RWPE2 (cell line): ENCODE data around the gene DNAH7.

ENCODE experiments used
- ATAC-seq: fragments of 200-7000 bp; cut with Tn5 transposase; 3 replicates; pipeline ENCODE4 v1.9.1; 2021; ENCODE audit warnings: low read depth
- DNase-seq: peaks from one replicate; pipeline ENCODE4 v3.0.0-alpha.2; 2020; ENCODE audit warnings: low spot score
- H3K27ac ChIP-seq: fragments of 450-650 bp; 2 replicates; pipeline ENCODE4 v1.5.1; 2017; ENCODE audit warnings: mild to moderate bottlenecking; ENCODE audit not compliant: poor library complexity, severe bottlenecking
- H3K27me3 ChIP-seq: fragments of 250-450 bp; sonication (Bioruptor Pico); 2 replicates; pipeline ENCODE4 v1.5.1; 2021; ENCODE audit warnings: mild to moderate bottlenecking, moderate library complexity; ENCODE audit not compliant: insufficient read depth, poor library complexity, severe bottlenecking
- H3K36me3 ChIP-seq: fragments of 250-450 bp; sonication (Bioruptor Pico); 2 replicates; pipeline ENCODE4 v1.5.1; 2020; ENCODE audit warnings: low read depth, mild to moderate bottlenecking, moderate library complexity
- H3K4me1 ChIP-seq: fragments of 250-450 bp; sonication (Bioruptor Pico); 2 replicates; pipeline ENCODE4 v1.5.1; 2021; ENCODE audit warnings: mild to moderate bottlenecking, moderate library complexity; ENCODE audit not compliant: insufficient read depth, poor library complexity, severe bottlenecking
- H3K4me3 ChIP-seq: fragments of 250-450 bp; sonication (Bioruptor Pico); 2 replicates; pipeline ENCODE4 v1.5.1; 2021; ENCODE audit warnings: mild to moderate bottlenecking, moderate library complexity; ENCODE audit not compliant: severe bottlenecking
- H3K9me3 ChIP-seq: fragments of 250-450 bp; sonication (Bioruptor Pico); 2 replicates; pipeline ENCODE4 v1.5.1; 2021; ENCODE audit warnings: mild to moderate bottlenecking, moderate library complexity; ENCODE audit not compliant: severe bottlenecking
- TF ChIP-seq, protein P1 (sequence below): fragments of 450-650 bp; IDR thresholded peaks from one replicate; pipeline ENCODE4 v1.5.1; 2017; ENCODE audit warnings: mild to moderate bottlenecking, moderate library complexity; ENCODE audit not compliant: poor library complexity, severe bottlenecking

DNAH7 gene

DNA sequence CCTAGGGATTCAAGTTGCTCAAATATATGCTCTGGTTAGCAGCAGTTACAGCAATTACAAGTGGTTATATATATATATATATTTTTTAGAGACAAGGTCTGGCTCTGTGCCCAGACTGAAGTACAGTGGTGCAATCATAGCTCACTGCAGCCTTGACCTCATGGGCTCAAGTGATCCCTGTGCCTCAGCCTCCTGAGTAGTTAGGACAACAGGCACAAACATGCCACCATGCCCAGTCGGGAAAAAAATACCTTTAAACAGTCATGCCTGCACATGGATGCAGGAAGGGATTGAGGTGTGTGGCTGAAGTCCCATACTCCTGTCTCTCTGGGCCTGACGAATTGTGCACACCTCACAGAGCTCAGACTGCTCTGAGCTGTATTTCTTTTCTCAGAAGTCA lies 19.6 kb upstream of the DNAH7 start:
- Histone ChIP-seq H3K9me3 (no peaks in the 10 kb centered on the region), H3K36me3 (no peaks in the 10 kb centered on the region), H3K27ac (no peak overlapping the region), H3K4me1 (peaks cover 3% of the 10 kb centered on the region), H3K27me3 (no peaks in the 10 kb centered on the region), H3K4me3 (no peak overlapping the region)
- DNase-seq, result no peak
- TF ChIP-seq, protein P1, sequence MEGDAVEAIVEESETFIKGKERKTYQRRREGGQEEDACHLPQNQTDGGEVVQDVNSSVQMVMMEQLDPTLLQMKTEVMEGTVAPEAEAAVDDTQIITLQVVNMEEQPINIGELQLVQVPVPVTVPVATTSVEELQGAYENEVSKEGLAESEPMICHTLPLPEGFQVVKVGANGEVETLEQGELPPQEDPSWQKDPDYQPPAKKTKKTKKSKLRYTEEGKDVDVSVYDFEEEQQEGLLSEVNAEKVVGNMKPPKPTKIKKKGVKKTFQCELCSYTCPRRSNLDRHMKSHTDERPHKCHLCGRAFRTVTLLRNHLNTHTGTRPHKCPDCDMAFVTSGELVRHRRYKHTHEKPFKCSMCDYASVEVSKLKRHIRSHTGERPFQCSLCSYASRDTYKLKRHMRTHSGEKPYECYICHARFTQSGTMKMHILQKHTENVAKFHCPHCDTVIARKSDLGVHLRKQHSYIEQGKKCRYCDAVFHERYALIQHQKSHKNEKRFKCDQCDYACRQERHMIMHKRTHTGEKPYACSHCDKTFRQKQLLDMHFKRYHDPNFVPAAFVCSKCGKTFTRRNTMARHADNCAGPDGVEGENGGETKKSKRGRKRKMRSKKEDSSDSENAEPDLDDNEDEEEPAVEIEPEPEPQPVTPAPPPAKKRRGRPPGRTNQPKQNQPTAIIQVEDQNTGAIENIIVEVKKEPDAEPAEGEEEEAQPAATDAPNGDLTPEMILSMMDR, result no peak
- peak; percentile 83 for ATAC-seq

DNA sequence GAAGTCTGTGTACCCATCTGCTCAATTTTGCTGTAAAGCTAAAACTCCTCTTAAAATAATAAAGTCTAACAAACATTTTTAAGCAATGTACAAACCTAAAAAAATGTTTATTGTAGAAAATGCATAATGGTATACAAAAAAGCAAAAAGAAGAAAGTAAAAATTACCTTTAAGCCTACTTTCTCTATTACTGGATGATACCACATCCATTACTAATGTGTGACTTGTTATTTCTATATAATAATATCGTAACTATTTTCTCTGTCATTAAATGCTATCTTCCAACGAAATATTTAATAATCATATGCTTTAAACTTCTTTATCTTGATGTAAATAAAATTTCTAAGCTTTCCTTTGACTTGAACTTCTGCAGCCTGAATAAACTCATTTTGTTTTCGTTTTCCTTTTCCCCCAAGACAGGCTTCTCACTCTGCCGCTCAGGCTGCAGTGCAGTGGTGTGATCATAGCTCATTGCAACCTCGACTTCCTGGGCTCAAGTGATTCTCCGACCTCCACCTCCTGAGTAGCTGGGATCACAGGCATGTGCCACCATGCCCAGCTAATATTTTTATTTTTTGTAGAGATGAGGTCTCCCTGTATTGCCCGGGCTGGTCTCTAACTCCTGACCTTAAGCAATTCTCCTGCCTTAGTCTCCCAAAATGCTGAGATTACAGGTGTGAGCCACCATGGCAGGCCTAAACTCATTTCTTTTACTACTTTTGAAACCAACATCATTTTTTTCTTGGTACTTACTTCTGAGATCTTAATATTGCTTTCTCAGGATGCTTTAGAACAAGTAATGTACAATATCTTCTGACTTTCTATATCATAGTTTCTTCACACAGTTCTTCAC lies 18.1 kb upstream of the DNAH7 start:
- H3K9me3 ChIP-seq, result no peaks in the 10 kb centered on the region
- no peaks in the 10 kb centered on the region for H3K27me3 ChIP-seq
- H3K36me3 ChIP-seq, result no peaks in the 10 kb centered on the region
- peaks cover 3% of the 10 kb centered on the region for H3K4me1 ChIP-seq
- no peak for DNase-seq
- H3K4me3 ChIP-seq, result no peak overlapping the region
- no peak for ATAC-seq
- TF ChIP-seq, protein P1, result no peak
- no peak overlapping the region for H3K27ac ChIP-seq

DNA sequence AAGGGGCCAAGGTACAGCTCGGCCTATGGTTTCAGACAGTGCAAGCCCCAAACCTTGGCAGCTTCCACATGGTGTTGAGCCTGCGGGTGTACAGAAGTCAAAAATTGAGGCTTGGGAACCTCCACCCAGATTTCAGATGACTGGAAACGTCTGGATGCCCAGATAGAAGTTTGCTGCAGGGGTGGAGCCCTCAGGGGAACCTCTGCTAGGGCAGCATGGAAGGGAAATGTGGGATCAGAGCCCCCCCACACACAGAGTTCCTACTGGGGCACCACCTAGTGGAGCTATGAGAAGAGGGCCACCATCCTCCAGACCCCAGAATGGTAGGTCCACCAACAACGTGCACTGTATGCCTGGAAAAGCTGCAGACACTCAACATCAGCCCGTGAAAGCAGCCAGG lies 15.0 kb upstream of the DNAH7 start:
- Histone ChIP-seq H3K27ac (no peak overlapping the region), H3K4me3 (no peak overlapping the region), H3K4me1 (peaks cover 6% of the 10 kb centered on the region), H3K36me3 (no peaks in the 10 kb centered on the region), H3K27me3 (no peaks in the 10 kb centered on the region), H3K9me3 (no peaks in the 10 kb centered on the region)
- DNase-seq (no peak), ATAC-seq (no peak)
- TF ChIP-seq, protein P1, result no peak

DNA sequence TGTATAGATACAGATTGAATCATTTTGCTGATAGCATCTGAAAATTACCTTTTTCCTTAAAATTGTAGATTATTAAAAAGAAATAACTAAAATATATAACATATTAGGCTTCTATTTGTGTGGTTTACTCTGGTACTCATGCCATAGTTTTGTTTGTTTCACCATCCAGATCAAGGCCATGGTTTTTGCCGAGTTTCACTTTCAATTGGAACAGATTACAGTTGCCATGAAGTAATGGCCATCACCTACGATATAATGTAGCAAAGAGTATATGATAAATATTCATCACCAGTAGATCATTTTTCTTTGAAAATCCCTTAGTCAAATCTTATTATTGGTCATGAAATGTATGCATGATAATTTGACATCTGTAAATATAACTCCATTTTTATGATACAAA lies 11.9 kb upstream of the DNAH7 start:
- no peak for ATAC-seq
- TF ChIP-seq, protein P1, result no peak
- H3K27me3 ChIP-seq, result no peaks in the 10 kb centered on the region

DNA sequence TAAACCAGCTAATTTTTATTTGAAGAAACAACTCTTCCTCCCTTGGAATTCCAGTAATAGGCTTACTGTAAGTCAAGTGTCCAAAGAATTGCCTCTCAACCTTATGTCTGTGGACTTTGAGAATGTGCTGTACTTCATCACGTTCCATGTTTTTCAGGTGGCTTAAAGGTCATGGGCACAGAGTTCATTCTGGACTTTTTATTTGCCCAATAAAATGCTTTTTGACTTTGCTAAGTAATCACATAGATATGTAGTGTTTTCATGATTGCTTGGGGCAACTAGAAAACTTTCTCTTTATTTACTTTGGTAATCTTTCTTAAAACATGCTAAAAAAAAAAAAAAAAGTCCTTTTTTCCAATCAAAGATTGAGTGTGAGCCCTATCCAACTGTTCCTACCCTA lies 10.4 kb upstream of the DNAH7 start:
- Histone ChIP-seq H3K9me3 (no peaks in the 10 kb centered on the region), H3K27me3 (no peaks in the 10 kb centered on the region), H3K4me3 (no peak overlapping the region), H3K4me1 (peaks cover 3% of the 10 kb centered on the region), H3K27ac (no peak overlapping the region), H3K36me3 (no peaks in the 10 kb centered on the region)
- DNase-seq, result no peak
- no peak for ATAC-seq
- TF ChIP-seq, protein P1, result no peak

More for the DNA sequence above, 11.9 kb upstream of the DNAH7 start:
- H3K4me1 ChIP-seq, result peaks cover 3% of the 10 kb centered on the region
- H3K4me3 ChIP-seq, result no peak overlapping the region
- no peaks in the 10 kb centered on the region for H3K36me3 ChIP-seq
- no peaks in the 10 kb centered on the region for H3K9me3 ChIP-seq
- H3K27ac ChIP-seq, result no peak overlapping the region
- DNase-seq, result no peak
